ENCODE measurements around the gene ARHGAP26. TPM values are rescaled to one million over a fixed set of nuclear protein-coding genes. Genes with fewer than 3 reads are reported as not detected.

ARHGAP26 gene
- total and polyA plus RNA-seq, 2 experiments from 2014 or later = 9.5 to 16.8 TPM

- H3K79me2 ChIP-seq (replicated peaks; ENCODE audit: insufficient read depth) = peaks cover 65% of the 10 kb centered on the region
- H3F3A ChIP-seq (replicated peaks; ENCODE audit: low read depth) = no peaks in the 10 kb centered on the region; the same call in 1 of the 2 replicates
- Mint-ChIP-seq H3K36me3 (ENCODE audit: low read depth) (no peaks in the 10 kb centered on the region), H3K4me3 (no peak overlapping the region), H3K9me3 (no peaks in the 10 kb centered on the region), H3K27me3 (ENCODE audit: insufficient read depth, low read depth, poor library complexity) (no peaks in the 10 kb centered on the region), H3K27ac (no peak overlapping the region), H3K4me1 (peaks cover 34% of the 10 kb centered on the region)
- DNase-seq (ENCODE audit: low spot score) = no peak
- H3K4me2 ChIP-seq = 0 out of 2 replicates have a peak overlapping the region, but pooled peaks have one; percentile 6
- no peaks in the 10 kb centered on the region for H3K36me3 ChIP-seq (ENCODE audit: insufficient read depth)
- H3K9me2 ChIP-seq (ENCODE audit: insufficient read depth) = no peaks in the 10 kb centered on the region
- TF ChIP-seq EZH2phosphoT487 (IDR thresholded peaks at IDR 0.05; ENCODE audit: unreplicated experiment) (no peak), CTCF (conservative IDR thresholded peaks at IDR 0.05; ENCODE audit: low read depth in 2 of 2) (no peak), ETS1 (IDR thresholded peaks at IDR 0.05) (no peak), ZNF331 (CRISPR knock-in tag; IDR thresholded peaks at IDR 0.05; ENCODE audit: low read depth) (no peak), EZH2 (IDR thresholded peaks at IDR 0.05; ENCODE audit: low read depth, unreplicated experiment) (no peak), ZNF462 (CRISPR knock-in tag; IDR thresholded peaks at IDR 0.05) (no peak)
- peaks cover 18% of the 10 kb centered on the region for H3K4me1 ChIP-seq (ENCODE audit: insufficient read depth)
- H3K27ac ChIP-seq (ENCODE audit: low read depth) = no peak overlapping the region
- H3K4me3 ChIP-seq = no peak overlapping the region
- H4K20me1 ChIP-seq (replicated peaks; ENCODE audit: insufficient read depth) = peaks cover 32% of the 10 kb centered on the region
- no peaks in the 10 kb centered on the region for H3K27me3 ChIP-seq (ENCODE audit: insufficient read depth)
- no peak for ATAC-seq
- no peak overlapping the region for H2AFZ ChIP-seq
Observed at GRCh38 chr5:142798099-142798770, 28.1 kb downstream of the ARHGAP26 start.

All from GM23338 (cell line).